KOPT-K1 (cell line): ENCODE measurements around the gene ACKR2.

Experiments used
- H3K27ac ChIP-seq: fragments of 200-600 bp; sonication (generic); 2 replicates; pipeline ENCODE4 v1.5.1; 2016; ENCODE audit warnings: antibody characterized with exemption, mild to moderate bottlenecking, low read depth, low read length; ENCODE audit not compliant: poor library complexity, severe bottlenecking
- H3K36me3 ChIP-seq: fragments of 200-600 bp; sonication (generic); 2 replicates; pipeline ENCODE4 v1.5.1; 2017; ENCODE audit warnings: antibody characterized with exemption, mild to moderate bottlenecking, low read length, moderate library complexity; ENCODE audit not compliant: insufficient read depth
- H3K9me3 ChIP-seq: fragments of 200-600 bp; sonication (generic); 2 replicates; pipeline ENCODE4 v1.5.1; 2017; ENCODE audit warnings: antibody characterized with exemption, low read length, mild to moderate bottlenecking; ENCODE audit not compliant: insufficient read depth, poor library complexity, severe bottlenecking

ACKR2 gene

DNA sequence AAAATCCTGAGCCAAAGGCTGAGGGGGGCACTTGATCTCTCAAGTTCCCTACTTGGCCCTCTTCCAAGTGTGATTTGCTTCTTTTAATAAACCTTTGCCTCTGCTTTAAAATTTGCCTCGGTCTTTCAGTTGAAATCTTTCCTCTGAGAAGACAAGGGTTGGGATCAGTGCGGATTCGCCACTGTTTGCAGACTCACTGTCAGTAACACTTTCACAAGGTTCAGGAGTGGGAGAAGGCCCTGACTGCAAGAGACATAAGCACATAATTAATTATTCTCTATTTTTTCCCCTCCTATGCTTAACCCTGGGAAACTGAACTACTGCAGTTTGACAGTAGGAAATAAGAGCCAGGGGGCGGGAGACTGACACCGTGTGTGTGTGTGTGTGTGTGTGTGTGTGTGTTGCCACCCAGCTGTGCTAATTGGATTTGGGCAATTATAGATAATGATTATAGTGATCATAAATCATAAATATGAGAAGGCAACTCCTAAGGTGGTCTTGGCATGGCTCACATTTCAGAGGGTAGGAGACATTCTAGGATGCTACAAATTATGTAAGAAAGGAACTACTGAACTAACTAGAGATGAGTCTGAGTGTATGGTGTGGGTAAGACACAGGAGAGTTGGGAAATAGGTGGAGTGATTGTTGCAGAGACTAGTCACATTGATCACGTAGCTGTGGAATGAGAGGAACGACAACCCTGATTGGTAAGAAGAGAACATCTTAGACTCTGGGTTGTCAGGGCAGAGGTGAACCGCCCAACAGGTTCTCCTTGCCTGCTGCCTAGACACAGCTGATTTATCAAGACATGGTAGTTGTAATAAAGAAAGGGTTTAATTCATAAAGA is 91.2 kb downstream of the ACKR2 start:
- peaks cover 4% of the 10 kb centered on the region for H3K9me3 ChIP-seq
- no peak overlapping the region for H3K27ac ChIP-seq
- no peaks in the 10 kb centered on the region for H3K36me3 ChIP-seq

DNA sequence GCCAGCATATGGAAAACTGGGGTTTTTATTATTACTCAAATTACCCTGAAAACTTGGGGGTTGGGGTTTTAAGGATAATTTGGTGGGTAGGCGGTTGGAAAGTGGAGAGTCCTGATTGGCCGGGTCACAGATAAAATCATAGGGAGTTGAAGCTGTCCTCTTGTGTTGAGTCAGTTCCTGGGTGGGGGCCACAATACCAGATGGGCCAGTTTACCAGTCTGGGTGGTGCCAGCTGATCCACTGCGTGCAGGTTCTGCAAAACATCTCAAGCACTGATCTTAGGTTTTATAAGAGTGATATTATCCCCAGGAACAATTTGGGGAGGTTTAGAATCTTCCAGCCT is 91.8 kb downstream of the ACKR2 start:
- Histone ChIP-seq H3K36me3 (no peaks in the 10 kb centered on the region), H3K27ac (no peak overlapping the region)

DNA sequence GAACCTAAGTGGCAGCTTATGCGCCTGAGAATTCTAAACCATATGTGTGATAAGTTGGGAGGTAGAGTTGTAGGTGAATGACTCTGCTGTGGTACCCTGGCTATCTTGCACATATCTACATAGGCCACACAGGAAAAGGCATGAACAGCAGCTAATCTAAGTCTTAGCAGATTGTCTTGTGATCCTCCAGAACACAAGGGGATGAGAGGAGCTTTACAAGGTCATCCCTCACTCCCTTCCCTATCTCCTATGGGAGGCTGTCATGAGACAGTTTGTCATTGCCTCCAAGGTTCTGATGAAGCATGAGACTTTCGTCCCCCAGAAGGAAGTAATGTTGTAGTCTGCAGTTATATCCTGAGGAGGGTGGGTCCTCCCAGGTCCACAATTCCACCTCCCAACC is 93.0 kb downstream of the ACKR2 start:
- peaks cover 15% of the 10 kb centered on the region for H3K9me3 ChIP-seq
- no peaks in the 10 kb centered on the region for H3K36me3 ChIP-seq
- no peak overlapping the region for H3K27ac ChIP-seq

More for the DNA sequence above, 91.8 kb downstream of the ACKR2 start:
- peaks cover 10% of the 10 kb centered on the region for H3K9me3 ChIP-seq

DNA sequence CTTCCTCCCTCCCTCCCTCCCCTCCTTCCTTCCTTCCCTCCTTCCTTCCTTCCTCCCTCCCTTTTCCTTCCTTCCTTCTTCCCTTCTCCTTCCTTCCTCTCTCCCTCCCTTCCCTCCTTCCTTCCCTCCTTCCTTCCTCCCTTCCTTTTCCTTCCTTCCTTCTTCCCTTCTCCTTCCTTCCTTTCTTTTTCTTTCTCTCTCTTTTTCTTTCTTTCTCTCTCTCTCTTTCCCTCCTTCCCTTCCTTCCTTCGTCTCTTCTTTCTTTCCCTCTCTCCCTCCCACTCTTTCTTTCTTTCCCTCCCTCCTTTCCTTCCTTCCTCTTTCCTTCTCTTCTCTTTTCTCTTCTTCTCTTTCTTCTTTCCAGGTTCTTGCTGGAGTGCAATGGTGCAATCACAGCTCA is 94.8 kb downstream of the ACKR2 start:
- Histone ChIP-seq H3K36me3 (no peaks in the 10 kb centered on the region), H3K27ac (no peak overlapping the region), H3K9me3 (peaks cover 19% of the 10 kb centered on the region)

DNA sequence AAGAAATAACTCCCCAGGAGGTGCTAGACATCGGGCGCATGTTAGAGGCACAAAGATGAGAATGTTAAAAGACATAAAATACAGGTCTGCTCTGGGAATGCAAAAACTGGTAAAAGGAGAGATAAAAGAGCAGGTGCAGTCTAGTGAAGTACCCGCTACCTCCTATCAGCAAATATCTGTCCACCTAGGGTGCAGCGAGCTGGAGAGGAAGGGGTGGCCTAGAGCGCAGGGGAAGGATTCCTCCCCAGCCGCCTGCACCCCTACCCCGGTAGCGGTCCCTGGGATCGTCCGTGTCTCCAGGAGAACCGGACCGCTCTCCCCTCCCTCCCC is 96.5 kb downstream of the ACKR2 start:
- Histone ChIP-seq H3K9me3 (peaks cover 30% of the 10 kb centered on the region), H3K27ac (no peak overlapping the region), H3K36me3 (no peaks in the 10 kb centered on the region)

DNA sequence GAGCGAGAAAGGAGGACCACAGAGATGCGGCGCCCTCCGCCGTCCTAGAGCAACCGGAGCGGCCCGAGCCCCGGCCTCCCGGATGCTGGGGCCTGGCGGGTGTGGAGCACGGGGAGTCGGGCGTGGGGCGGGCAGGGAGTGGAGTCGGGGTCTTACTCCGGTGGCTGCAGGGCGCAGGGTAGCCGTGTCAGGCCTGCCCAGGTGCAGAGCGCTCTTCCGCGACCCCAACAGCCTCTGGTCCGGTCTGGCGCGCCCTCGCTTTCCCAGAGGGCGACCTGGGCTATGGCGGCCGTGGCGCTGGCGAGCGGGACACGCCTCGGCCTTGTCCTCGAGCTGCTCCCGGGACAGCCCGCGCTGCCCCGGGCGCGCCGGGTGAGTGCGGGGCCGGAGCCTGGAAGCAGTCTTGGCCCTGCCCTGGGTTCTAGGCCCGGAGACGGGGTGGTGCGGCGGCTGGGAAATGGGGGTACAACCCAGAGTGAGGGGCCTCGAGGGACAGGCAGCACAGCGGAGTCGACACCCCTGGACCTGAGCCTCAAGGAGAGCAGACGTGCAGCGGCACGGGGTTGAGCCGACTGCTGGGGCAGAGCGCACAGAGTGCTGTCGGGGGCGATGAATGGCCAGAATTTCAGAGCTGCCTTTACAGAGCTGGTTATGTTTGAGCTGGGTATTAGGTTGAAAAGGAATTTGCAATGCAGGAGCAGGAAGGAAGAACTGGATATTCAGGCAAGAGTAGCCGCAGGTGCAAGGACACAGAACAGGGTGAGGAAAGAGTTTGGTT is 97.0 kb downstream of the ACKR2 start, which contains the start of gene ZNF662:
TSS of gene ZNF662 (plus strand) at position 73 of the 778 bp plus-strand sequence. CDS start 1,973 bp downstream, outside the sequence.
- Histone ChIP-seq H3K9me3 (peaks cover 36% of the 10 kb centered on the region), H3K36me3 (no peaks in the 10 kb centered on the region)

DNA sequence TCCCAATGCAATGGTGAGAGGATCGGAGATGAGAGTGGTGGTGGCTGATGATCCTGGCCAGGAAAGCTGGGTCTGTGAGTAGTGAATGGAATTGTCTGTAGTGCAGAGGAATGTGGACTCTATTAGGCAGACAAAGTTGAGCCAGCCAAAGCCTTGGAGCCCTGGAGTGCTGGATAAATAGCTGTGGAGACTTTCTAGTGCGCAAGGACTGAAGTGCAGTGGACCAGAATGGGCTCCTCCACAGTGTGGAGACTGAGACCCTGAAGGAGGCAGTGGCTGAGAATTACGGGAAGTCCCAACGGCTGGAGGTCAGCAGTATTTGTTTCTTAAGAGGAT is 97.6 kb downstream of the ACKR2 start:
- Histone ChIP-seq H3K27ac (no peak overlapping the region), H3K9me3 (peaks cover 38% of the 10 kb centered on the region), H3K36me3 (no peaks in the 10 kb centered on the region)

More for the DNA sequence above, 97.0 kb downstream of the ACKR2 start, which contains the start of gene ZNF662:
- no peak within 1 kb of the TSS for H3K27ac ChIP-seq

DNA sequence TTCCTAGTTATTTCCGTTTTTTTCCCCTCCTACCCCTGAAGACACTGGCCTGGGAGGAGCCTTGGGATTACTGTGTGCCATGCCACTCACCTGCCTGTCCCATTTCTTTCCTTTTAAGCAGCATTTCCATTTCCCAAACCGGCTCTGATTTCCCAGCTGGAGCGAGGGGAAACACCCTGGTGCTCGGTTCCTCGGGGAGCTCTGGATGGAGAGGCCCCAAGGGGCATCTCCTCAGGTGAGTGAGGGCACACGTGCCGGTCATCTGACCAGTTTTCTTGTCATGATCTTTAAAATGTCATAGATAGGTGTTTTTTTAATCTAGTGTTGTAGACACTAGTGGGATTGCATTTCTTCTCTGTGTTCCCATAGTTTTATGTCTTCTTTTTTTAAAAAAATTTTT is 99.4 kb downstream of the ACKR2 start:
- Histone ChIP-seq H3K36me3 (no peaks in the 10 kb centered on the region), H3K9me3 (peaks cover 48% of the 10 kb centered on the region), H3K27ac (no peak overlapping the region)

DNA sequence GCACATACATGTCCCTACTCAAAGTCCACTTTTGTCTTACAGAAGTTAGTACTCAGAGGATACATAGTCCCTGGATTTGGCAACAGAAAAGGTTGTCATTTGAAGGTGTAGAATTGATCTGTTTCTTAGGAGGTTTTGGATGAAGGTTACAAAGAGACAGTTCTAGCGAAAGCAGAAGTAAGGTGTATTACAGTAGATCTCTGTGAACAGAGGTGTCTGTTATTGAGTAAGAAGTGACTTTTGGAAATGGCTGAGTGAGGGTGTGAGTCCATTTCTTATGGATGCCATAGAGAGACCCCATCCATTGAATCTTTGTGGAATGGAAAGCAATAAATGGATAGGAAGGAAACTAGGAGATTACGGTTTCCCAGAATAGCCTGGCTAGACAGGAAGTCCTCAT is 102.3 kb downstream of the ACKR2 start:
- H3K36me3 ChIP-seq = no peaks in the 10 kb centered on the region
- no peak overlapping the region for H3K27ac ChIP-seq
- H3K9me3 ChIP-seq = peaks cover 62% of the 10 kb centered on the region

DNA sequence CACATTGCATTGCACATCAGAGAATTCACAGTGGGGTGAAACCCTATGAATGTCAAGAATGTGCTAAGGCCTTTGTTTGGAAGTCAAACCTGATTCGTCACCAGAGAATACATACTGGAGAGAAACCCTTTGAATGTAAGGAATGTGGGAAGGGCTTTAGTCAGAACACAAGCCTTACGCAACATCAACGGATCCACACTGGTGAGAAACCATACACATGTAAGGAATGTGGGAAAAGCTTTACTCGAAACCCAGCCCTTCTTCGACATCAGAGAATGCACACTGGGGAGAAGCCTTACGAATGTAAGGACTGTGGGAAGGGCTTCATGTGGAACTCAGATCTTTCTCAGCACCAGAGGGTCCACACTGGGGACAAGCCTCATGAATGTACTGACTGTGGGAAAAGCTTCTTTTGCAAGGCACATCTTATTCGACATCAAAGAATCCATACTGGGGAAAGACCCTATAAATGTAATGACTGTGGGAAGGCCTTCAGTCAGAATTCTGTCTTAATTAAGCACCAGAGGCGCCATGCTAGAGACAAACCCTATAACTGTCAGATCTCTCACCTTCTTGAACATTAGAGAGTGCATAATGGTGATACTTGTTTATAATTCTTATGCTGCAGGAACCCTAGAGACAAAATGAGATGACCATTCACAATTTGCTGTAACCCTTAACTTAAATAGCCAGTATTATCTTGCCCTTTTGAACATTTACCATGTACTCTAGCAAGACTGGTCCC is 105.7 kb downstream of the ACKR2 start:
- Histone ChIP-seq H3K36me3 (no peaks in the 10 kb centered on the region), H3K27ac (no peak overlapping the region), H3K9me3 (peaks cover 73% of the 10 kb centered on the region)
